ENCODE results near the gene SRL.
"Not testable (repeated sequence)": the region's sequence is repeated elsewhere in the genome, so short reads cannot be mapped to it uniquely, and the experiment has no call there.

The SRL gene

DNA sequence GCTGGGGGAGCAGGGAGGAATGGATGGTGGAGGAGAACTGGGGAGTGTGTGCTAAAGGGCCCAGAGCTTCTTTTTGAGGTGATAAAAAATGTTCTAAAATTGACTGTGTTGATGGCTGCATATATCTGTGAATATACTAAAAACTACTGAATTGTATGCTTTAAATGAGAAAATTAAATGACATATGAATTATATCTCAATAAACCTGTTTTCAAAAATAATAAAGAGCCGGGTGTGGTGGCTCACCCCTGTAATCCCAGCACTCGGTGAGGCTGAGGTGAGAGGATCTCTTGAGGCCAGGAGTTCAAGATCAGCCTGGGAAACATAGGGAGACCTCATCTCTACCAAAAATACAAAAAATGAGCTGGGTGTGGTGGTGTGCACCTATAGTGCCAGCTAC is 16.8 kb downstream of the SRL start:
- DNase-seq = no peak

- DNase-seq = no peak
Measured at GRCh38 chr16:4220358-4220757, 21.5 kb downstream of the SRL start.

GRCh38 chr16:4218202-4218601 is 23.7 kb downstream of the SRL start:
- no peak for DNase-seq

DNA sequence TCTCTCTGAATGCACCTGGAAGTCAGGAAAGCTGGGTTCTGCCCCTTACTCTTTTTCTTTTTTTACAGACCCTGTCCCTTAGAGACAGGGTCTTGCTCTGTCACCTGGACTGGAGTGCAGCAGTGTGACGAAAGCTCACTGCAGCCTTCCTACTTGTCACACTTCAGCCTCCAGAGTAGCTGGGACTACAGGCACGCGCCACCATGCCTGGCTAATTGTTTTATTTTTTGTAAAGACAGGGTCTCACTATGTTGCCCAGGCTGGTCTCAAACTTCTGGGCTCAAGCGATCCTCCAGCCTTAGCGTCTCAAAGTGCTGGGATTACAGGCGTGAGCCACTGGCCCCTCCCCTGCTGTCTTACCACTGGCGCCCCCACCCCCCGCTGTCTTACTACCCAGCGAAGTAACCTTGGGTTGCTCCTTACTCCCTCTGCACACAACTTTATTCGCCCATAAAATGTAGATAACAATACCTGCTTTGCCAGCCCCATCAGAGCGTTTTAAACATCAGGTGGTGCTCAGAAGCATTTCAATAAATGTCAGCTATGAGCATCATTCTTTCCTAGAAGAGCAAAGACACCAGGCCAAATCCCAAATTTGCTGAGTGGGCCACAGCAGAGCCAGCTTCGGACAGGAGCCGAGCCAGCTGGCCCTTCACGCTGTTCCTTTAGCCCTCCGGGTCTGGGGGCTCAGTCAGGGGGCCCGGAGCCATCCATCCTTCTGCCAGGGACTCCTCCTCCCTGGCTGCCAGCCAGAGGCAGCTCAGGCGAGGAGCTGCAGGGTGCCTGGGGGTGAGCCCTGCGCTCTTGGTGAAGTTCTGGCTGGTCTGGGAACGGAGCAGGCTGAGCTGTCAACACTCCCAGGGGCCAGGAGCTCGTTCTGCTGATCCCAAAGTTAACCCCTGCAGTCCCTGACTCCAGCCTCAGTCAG is 24.4 kb downstream of the SRL start:
- DNase-seq = no peak

- no peak for DNase-seq
Measured at GRCh38 chr16:4216596-4216995, 25.3 kb downstream of the SRL start.

DNA sequence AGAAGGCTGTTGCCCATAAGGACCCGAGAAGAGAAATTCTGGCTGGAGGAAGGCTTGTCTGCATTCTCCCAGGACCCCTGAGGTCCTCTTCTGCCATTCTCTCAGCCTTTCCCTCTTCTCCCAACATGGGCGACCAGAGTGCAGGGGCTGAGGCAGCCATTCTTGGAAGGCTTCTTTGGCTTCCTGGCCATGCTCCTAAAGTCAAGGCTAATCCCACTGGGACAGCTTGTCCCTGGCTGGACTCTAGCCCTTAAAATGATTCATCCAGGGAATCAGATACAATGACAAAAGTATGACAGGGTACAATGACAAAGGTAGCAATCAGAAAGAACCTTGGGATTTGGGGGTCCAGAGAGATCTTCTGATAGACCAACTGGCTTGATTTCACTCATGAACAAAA is 26.8 kb downstream of the SRL start:
- DNase-seq = no peak

- DNase-seq = no peak
Measured at GRCh38 chr16:4214215-4214621, 27.7 kb downstream of the SRL start.

DNA sequence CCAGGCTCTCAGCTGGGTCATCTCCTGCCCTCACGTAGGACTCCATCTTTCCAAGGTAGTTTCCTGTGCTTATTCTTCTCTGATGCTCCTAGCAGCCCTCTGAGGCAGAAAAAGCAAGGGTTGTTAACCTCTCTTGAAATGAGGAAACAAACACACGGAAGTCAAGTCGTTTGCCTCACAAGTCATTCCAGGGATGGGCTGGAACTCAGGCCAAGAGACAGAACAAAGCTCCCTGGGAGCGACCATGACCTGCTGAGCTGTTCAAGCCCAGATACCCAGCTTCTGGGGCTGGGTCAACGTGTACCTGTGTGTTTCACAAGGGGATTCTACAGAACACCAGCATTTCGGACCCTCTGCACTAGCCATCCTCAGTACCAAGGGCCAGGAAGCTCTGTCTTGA is 28.1 kb downstream of the SRL start:
- DNase-seq = no peak

DNA sequence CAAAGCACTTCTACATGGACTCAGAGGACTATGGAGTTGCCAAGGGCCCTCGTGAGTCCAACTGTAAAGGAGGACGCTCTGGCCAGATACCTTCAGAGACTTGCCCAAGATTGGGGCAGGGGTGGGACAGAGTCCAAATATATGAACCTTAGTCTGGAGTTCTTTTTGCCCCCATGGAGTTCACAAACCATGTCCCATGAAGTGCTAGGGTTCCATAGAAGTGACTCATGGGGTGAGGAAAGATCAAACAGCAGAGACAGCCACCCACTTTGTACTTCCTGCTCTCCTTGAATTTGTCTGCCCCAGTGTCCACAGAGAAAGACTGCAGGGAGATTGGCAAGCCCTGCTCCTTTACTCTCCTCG is 29.0 kb downstream of the SRL start:
- DNase-seq = no peak

DNA sequence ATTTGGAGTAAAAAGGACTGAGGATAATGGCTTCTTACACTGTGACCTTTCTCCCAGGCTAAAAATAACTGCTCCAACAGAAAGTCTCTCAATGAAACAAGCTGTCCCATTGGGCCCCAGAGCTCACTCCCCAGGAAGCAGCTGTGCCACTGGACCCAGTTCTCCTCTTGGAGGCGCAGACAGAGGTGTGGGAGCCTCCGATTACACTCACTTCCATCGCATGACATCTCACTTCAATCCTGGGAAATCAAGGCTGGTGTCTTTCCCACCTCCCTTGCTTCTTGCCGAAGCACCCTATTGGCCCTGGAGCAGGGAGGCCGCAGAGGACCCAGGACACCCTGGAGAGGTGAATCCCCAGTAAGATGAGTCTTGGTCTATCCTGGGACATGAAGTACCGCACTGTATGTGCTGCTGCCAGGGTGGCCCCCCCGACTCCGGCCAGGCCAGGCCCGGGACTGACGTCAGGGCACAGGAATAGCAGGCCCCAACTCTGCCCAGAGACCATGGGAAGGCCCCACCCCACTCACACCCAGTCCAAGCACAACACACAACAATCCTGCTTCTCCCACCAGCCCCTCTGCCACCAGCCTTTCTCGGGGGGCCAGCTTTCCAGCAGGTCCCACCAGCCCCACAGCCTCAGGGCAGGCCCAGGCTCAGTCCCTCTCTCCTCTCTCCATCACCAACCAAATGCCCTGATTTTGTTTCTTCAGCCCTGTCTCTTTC is 29.5 kb downstream of the SRL start:
- DNase-seq = no peak

GRCh38 chr16:4211445-4212210 is 30.3 kb downstream of the SRL start:
- not testable (repeated sequence) for DNase-seq

DNA sequence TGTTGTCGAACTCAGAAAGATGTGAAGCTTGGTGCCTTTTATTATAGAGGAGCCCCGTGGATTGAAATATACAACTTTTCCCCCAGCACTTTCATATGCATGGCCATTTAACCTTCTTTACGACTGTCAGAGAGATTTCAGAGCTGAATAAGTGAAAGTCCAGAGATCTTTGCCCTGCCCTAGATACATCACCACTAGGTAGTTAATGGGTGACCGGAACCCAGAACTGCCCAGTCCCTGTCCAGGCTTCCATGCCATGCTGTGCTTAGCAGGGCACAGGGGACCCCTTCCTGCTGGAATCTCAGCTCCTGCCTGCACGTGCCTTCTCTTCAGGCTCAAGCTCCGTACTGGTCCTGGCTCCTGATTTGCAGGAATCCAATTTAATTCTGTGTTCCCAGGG is 32.2 kb downstream of the SRL start:
- DNase-seq = no peak

DNA sequence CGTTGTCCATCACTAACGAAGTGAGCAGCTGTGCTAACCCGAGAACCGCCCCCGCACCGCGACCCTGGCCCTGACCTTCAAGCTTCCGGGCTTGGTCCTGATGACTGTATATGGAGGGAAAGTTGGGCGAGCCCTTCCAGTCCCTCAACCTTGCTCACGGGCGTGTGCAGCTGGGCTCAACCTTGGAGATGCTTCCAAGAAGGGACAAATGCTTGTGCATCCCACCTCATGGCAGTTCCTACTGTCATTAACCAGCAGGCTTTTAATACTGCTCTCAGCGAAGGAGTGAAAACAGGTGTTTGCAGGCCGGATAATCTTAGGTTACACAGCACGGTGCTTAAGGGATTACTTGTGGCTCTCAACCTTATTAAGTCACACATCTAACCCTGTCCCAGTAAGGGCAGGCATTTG is 33.5 kb downstream of the SRL start:
- no peak for DNase-seq

GRCh38 chr16:4207683-4208340 is 34.1 kb downstream of the SRL start:
- DNase-seq = no peak

DNA sequence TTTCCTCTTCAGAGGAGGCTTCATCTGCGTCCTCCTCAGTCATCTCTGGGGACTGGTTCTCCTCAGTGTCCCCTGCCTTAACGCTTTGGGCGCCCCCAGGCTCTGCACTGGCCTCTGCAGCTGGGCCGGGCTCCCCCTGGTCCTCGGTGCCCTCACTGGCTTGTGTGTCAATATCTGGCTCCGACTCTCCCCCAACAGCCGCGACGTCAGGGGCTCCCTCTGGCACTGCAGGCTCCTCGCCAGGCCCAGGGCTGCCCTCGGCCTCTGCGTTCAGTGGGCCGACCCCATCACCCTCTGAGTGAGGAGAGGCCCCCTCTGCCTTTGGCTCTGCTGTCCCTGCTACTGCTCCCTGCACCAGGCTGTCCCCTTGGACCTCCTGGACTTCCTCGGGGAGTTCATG is 34.7 kb downstream of the SRL start:
- DNase-seq = no peak

DNA sequence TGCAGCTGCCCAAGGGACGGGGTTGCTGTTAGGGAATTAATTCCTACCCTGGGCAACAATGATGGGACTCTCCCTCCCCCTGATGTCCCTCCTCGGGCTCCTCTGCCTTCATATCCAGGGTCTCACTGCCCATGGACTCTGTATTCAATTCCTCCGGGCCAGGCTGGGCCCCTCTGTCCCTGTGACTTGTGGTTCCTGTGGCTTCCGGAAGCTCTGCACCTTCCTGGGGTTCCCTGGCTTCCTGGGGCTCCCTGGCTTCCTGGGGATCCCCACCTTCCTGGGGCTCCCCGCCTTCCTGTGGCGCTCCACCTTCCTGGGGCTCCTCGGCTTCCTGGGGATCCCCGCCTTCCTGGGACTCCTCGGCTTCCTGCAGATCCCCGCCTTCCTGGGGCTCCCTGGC is 35.2 kb downstream of the SRL start:
- no peak for DNase-seq

DNA sequence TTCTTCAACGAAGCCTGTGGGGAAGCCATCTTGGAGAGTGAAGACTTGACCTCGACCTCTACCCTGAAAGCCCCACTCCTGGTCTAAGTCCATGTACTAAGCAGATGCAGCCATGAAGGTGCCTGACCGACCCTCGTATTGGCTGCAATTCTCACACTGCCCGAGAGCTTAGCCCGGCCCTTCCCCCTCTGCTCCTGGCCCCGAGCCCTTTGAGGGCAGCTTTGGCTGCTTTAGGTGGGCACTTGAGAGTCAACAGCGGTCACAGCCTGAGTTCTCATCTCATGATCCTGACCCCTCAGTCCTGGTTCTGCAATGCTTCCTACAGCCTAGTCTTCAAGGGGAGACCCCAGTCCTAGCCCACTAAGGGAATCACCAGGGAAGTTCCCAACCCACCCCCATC is 35.9 kb downstream of the SRL start:
- no peak for DNase-seq

DNA sequence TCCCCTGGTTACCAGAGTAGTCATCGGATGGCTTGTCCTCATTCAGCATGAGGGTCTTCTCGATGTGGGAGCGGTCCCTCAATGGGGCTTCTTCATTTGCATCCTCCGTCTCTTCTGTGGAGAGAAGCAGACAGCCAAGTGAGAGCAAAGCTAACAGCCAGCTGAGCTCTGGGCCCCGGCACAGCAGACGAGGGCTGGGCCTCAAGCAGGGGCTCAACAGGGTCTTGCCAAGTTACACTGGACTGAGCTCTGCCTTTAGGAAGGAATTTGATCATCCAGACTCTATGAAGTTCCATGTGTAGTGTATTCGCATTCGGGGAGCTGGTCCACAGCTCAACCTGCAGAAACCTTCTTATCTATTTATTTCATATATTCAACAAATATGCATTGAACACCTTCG is 37.4 kb downstream of the SRL start:
- DNase-seq = no peak

GRCh38 chr16:4203748-4204147 is 38.1 kb downstream of the SRL start:
- DNase-seq = no peak

DNA sequence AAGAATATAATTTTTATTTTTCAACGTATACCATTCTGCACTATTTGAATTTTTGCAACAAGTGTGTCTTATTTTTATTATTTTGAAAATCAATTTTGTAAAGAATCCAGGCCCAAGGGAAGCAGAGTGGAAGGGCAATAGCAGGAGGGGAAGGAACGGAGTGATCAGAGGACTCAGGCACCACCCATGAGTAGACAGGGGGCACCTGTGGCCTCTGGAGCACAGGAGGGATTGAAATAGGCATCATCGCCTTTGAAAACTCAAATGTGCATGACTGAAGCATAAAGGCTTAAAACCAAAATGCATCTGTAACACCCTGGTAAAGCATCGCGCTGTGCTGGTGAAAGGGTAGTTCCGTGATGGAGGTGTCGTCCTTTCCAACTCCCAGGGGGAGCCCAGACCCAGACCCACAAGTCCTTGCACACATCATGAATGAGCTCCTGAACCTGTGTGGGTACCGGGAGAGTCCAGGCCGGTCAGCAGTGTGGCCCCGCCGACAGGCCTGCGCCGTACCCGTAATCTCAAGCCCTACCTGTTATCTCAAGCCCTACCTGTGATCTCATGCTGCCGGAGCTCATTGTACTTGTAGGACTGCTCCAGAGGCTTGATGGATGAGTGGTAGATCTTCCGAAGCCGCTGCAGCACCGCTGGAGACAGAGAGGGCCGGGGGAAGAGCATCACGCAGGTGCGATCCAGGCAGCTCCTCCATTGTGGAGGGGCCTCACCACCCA is 39.1 kb downstream of the SRL start:
- no peak for DNase-seq

GRCh38 chr16:4200781-4201137 is 41.1 kb downstream of the SRL start:
- no peak for DNase-seq

DNA sequence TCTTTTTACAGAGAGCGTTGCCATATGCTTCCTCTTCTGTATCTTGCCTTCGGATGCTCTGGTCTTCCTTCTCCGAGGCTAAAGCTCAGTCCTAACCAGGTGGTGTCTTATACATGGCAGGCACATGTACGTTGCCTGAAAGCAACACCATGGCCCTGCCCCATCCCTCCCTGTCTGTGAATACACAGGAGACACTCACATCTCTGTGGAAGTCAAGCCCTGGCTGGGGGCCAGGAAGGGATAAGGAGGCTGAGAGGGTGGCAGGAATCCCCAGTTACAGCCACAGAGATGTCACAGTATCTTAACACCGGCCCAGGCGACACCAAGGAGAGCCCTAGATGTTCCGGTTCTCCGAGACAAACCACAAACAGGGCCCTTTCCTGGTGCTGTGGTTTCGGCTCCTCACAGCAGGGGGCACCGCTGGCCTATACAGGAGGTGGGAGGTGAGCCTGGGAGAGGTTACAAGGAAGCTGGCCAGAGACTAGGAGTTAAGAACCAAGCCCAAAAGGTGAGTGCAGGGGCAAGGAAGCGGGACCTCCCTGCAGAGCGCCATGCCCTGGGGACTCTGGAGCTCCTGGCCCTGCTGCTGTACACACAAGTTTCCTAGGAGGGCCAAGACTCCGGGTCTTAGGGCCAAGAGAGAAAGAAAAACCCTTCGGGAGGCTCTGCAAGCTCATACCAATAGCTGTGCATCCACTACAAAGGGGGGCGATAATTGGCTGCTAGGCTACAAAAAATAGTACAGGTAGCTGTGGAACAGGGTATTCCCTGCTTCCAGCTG is 41.7 kb downstream of the SRL start:
- peak; percentile 26 for DNase-seq
